ENCODE measurements around the gene BIRC6.
"Not testable (repeated sequence)": the region's sequence is repeated elsewhere in the genome, so short reads cannot be mapped to it uniquely, and the experiment has no call there.

The BIRC6 gene

DNA sequence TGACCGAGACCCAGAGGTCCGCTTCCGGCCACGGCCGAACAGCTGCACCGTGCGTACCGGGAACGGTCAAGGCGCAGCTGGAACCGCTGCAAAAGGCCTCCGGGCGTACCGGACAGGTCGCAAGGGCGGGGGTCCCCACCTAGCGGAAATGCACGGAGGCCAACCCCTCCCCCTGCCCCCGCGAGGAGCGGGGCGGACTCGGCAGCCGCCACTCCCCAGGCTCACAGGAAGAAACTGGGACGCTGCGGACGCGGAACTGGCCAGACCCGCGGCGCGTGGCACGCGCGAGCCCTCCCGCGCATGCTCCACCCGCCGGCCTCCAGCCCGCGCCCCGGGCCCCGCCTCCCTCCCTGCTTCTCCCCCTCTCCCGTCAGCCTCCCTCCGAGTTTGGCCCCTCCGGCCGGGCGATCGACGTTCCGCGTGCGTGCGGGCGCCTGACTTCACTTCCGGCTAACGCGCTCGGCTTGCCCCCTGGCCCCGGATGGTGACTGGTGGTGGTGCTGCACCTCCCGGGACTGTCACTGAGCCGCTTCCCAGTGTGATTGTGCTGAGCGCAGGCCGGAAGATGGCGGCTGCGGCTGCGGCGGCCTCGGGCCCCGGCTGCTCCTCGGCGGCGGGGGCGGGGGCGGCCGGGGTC lies at the start of gene BIRC6:
BIRC6 (plus strand) TSS at position 343 of the 637 bp plus-strand sequence; CDS start at position 482, 139 bp downstream.
- DNase-seq, result peak; percentile 96

DNA sequence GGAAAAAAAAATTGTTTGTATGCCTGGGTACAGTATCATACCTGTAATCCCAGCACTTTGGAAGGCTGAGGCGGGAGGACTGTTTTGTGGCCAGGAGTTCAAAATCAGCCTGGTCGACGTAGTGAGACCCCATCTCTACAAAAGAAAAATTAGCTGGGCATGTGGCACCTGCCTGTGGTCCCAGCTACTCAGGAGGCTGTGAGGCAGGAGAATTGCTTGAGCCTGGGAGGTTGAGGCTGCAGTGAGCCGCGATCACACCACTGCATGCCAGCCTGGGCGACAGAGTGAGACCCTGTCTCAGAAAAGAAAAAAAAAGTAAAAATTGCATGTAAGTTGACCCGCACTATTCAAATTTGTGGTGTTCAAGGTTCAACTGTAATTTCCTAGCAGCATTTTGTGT lies 46.2 kb upstream of the BIRC6 start:
- no peak for DNase-seq

- DNase-seq, result no peak
Measured at GRCh38 chr2:32314886-32315285, 41.9 kb upstream of the BIRC6 start.

GRCh38 chr2:32328679-32329078 lies 28.1 kb upstream of the BIRC6 start:
- not testable (repeated sequence) for DNase-seq

GRCh38 chr2:32329180-32329980 lies 27.4 kb upstream of the BIRC6 start:
- not testable (repeated sequence) for DNase-seq

DNA sequence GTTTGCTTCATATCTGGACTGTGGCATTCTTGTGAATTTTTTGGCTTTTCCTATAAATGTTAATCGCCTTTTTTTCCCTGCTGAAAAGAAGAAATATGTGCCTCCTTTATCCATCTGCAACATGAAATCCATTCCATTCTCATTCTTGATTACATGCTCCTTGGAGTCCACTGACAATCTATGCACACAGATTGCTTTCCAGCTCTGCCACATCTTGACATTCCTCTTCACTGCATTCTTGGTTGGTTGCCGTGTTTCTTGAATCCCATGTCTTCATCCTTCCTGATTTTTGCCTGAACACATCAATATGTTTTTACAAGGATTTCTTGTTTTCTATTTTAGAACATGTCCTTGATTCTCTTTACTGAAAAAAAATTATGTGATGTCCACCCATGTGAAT lies 26.7 kb upstream of the BIRC6 start:
- no peak for DNase-seq

DNA sequence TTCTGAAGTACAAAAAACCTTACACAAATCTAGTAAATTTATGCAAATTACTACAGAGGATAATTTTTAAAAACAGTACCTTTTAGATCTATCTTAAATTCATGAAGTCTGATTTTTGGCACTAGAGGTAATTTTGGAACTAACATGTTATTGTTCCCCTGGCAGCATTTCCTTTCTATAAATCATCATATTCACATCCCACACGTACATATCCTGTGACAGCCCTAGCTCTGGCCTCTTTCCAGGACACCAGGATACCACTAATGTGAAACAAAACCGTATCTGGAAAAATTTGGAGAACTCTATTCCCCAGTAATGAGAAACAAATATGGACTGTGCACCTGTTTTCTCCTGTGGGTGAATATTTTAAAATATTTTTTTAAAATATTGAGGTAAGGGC lies 14.0 kb upstream of the BIRC6 start:
- DNase-seq, result no peak

DNA sequence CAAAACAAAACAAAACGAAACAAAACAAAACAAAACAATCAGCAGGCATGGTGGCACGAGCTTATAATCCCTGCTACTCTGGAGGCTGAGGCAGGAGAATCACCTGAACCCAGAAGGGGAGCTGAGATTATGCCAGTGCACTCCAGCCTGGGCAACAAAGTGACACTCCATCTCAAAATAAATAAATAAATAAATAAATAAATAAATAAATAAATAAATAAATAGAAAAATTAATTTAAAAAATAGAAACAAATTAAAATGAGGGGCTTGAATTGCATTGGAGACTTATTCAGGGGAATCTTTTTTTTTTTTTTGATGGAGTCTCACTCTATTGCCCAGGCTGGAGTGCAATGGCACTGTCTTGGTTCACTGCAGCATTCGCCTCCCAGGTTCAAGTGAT lies 6.0 kb upstream of the BIRC6 start:
- DNase-seq, result not testable (repeated sequence)

GRCh38 chr2:32355976-32356680 lies 695 bp upstream of the BIRC6 start:
- no peak for DNase-seq

- DNase-seq, result peak; percentile 47
Measured at GRCh38 chr2:32357318-32358110, 691 bp downstream of the BIRC6 start.

DNA sequence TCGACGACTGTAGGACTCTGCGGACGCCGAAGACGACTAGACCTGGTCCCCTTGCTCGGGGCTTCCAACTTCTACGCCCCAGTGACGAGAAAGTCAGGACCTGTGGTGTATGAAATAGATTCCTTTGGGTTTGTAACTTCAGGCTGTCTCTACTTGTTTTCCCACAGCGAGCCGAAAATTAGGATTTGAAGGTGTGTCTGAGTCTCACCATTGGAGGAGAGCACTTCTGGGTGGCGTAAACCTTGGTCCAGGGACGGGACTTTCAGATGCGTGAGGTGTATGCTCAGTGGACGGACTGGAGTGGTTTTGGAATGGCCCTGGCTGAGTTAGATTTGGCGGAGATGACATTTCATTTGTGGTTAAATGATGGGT lies 1.3 kb downstream of the BIRC6 start:
- DNase-seq, result peak; percentile 14

- peak; percentile 60 for DNase-seq
Measured at GRCh38 chr2:32360416-32360815, 3.6 kb downstream of the BIRC6 start.

- not testable (repeated sequence) for DNase-seq
Measured at GRCh38 chr2:32362997-32363396, 6.2 kb downstream of the BIRC6 start.

GRCh38 chr2:32363597-32363996 lies 6.8 kb downstream of the BIRC6 start:
- DNase-seq, result no peak

- DNase-seq, result not testable (repeated sequence)
Measured at GRCh38 chr2:32364290-32364689, 7.5 kb downstream of the BIRC6 start.

GRCh38 chr2:32365679-32366078 lies 8.9 kb downstream of the BIRC6 start:
- DNase-seq, result not testable (repeated sequence)

- no peak for DNase-seq
Measured at GRCh38 chr2:32366595-32366994, 9.8 kb downstream of the BIRC6 start.

DNA sequence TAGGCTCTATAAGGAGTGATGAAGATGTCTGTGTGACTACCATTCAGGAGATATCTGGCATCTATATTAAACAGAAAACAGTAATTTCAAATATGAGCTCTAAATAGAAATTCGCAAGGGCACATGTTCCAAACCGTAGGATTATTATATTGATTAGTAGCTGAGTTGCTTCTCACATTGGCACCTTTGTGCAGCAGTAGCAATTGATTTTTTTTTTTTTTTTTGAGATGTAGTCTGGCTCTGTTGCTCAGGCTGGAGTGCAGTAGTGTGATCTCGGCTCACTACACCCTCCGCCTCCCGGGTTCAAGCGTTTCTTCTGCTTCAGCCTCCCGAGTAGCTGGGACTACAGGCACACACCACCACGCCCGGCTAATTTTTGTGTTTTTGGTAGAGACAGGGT lies 12.4 kb downstream of the BIRC6 start:
- DNase-seq, result no peak

GRCh38 chr2:32370942-32371341 lies 14.1 kb downstream of the BIRC6 start:
- DNase-seq, result not testable (repeated sequence)

DNA sequence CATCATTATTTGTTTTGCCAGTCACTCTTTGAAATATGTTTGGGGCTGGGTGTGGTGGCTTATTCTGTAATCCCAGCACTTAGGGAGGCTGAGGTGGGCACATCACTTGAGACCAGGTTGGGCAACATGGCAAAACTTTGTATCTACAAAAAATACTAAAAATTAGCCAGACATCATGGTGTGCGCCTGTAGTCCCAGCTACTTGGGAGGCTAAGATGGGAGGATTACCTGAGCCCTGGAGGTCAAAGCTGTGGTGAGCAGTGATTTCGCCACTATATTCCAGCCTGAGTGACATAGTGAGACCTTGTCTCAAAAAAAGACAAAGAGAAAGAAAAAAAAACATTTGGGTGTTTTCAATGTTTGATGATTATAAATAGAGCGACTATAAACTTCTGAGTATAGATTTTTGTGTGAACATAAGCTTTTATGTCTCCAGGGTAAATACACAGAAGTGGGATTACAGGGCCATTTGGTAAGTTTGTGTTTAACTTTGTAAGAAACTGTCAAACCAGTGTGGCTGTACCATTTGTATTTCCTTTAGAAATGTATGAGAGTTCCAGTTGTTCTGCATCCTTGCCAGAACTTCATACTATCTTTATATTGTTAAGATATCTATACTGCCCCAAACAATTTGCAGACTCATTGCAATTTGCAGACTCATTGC lies 15.8 kb downstream of the BIRC6 start:
- no peak for DNase-seq

GRCh38 chr2:32375228-32375892 lies 18.5 kb downstream of the BIRC6 start:
- no peak for DNase-seq

DNA sequence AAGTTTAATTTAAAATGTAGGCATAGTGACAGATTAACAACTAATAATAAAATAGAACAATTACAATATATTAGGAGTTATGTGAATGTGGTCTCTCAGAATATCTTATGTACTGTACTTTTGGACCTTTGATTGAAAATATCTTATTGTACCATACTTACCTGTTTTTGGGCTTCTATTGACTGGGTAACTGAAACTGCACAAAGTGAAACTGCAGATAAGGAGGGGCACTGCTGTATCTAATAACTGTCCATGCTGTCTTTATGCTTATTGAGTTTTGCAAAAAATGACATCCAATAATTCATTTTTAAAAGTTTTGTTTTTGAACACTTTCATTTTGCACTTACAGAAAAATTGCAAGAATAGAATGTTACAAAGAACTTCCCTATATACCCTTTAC lies 19.9 kb downstream of the BIRC6 start:
- no peak for DNase-seq

Measured in HCEC 1CT (cell line).